ENCODE measurements around the gene RGP1.
A peak's percentile ranks its signal among the peaks of the same experiment; 100 is the strongest.

Gene RGP1

GRCh38 chr9:35723426-35723825 is 25.7 kb upstream of the RGP1 start:
- DNase-seq = no peak

GRCh38 chr9:35723908-35724307 is 25.2 kb upstream of the RGP1 start:
- no peak for DNase-seq

GRCh38 chr9:35725362-35725761 is 23.7 kb upstream of the RGP1 start:
- DNase-seq = no peak

DNA sequence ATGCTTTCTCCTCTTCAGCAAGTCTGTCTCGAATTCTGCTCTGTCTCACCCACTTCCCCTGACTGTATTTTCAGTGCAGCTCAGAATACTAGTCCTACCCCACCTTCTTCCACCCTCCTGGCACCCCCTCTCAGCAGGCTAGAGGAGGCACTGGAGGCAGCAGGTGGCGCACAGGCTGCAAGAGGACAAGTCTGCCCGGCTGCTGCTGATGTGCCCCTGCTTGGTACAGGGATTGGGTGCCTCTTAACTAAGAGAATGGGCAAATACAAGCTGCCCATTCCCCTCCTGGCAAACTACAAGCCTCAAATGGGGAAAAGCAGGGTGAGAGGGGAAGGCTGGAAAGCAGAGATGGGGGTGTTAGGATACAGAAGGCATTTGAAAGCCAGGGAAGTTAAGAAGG is 22.2 kb upstream of the RGP1 start:
- DNase-seq = no peak

DNA sequence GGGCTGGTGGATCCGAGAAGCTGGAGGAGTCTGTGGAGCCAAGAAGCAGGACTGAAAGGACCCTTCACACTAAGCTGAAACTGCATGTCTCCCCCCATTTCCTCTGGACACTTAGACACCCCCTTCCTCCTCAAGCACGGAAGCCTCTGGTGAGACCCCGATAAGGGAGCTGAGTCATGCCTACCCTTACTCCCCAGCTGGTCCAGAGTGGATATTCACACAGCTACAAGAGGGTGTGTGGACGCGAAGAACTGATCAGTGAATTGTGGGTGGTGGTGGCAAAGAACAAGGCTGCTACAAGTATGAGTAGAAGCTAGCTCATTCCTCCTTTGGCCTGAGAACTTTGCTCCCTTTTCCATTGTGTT is 21.4 kb upstream of the RGP1 start:
- no peak for DNase-seq

- DNase-seq = peak; percentile 11
Measured at GRCh38 chr9:35728041-35728971, 20.8 kb upstream of the RGP1 start.

- DNase-seq = no peak
Measured at GRCh38 chr9:35729101-35729500, 20.0 kb upstream of the RGP1 start.

GRCh38 chr9:35729700-35730485 is 19.2 kb upstream of the RGP1 start:
- DNase-seq = no peak

DNA sequence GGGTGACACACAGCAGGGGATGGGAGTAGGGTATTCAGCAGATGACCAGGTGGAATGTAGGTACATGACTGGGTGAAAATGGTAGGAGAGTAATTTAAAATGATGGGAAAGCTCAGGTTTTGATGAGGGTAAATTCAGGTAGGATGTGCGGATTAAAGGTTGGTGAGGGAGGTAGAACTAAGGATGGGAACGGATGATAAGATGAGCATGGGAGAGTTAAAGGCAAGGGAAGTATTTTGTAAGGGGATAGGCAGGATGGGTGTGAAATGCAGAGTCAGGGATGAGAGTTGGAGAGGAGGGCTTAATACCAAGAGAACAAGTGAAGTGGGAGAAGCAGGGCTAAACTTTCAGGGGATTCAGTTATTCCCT is 18.6 kb upstream of the RGP1 start:
- no peak for DNase-seq

- DNase-seq = no peak
Measured at GRCh38 chr9:35731415-35732184, 17.5 kb upstream of the RGP1 start.

DNA sequence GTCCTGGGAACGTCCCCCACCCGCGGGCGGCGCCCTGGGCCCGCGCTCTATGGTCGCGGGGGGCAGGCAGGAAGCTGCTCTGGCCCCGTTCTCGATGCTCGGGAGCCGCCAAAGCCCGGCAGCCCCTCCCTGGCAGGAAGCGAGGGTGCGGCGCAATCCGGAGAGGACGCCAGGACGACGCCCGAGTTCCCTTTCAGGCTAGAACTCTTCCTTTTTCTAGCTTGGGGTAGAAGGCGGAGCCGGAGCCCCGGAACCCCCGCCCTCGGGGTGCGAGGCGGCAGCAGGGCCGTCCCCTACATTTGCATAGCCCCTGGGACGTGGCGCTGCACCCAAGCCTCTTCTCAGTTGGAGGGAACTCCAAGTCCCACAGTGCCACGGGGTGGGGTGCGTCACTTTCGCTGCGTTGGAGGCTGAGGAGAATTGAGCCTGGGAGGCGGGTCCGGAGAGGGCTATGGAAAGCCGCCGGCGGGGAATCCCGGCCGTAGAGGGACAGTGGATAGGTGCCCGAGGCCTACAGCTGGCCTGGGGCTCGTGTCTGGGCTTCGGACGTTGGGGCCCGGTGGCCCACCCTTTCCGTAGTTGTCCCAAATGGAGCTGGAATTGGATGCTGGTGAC is 16.8 kb upstream of the RGP1 start, which contains the start of the genes CREB3 and TLN1:
CREB3 (plus strand) TSS at position 482 of the 615 bp plus-strand sequence; CDS start at position 589, 107 bp downstream.
TLN1 (minus strand) TSS at position 11 of the 615 bp plus-strand sequence. CDS start 6,501 bp downstream, outside the sequence.
- DNase-seq = peak; percentile 93

- DNase-seq = no peak
Measured at GRCh38 chr9:35732800-35733541, 16.1 kb upstream of the RGP1 start.

GRCh38 chr9:35734096-35734495 is 15.0 kb upstream of the RGP1 start:
- DNase-seq = no peak

GRCh38 chr9:35736201-35736633 is 12.9 kb upstream of the RGP1 start:
- DNase-seq = no peak

GRCh38 chr9:35737143-35737542 is 11.9 kb upstream of the RGP1 start:
- DNase-seq = no peak

DNA sequence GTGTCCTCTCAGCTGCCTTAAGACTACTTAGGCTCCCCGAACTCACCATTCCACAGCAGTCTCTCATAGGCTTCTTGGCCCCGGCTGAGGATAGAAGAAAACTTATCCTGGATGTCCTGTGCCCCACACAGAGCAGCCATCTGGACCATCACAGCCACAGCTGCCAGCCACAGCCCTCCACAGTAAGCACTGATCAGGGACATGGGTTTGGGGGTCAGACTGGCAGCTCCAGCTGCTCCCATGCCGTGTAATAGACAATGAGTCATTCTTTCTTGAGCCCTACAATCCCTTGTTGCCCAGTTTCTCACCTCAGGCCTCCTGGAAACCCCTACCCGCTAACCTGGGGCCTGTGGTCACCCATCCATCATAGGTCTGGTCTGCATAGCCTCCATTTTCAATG is 10.9 kb upstream of the RGP1 start:
- DNase-seq = no peak

GRCh38 chr9:35738924-35739323 is 10.2 kb upstream of the RGP1 start:
- no peak for DNase-seq

DNA sequence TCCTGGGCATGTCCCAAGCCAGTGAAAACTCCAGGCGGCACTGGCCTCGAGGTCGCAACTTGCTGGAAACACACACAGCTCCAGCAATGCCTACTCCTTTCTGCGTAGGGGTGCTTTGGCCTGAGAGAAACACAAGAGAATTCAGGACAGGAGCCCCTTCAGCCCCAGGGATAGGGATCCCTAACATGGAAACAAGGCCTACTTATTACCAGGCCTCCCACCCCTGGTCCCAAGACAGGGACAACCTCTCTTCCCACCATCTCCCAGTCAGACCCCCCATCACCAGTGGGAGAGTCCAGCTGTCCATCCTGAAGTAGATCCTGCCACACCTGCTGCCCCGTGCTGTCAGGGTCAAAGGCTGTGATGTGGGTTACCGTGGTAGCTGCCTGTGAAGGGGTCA is 8.8 kb upstream of the RGP1 start:
- DNase-seq = no peak

GRCh38 chr9:35741740-35742139 is 7.3 kb upstream of the RGP1 start:
- no peak for DNase-seq

DNA sequence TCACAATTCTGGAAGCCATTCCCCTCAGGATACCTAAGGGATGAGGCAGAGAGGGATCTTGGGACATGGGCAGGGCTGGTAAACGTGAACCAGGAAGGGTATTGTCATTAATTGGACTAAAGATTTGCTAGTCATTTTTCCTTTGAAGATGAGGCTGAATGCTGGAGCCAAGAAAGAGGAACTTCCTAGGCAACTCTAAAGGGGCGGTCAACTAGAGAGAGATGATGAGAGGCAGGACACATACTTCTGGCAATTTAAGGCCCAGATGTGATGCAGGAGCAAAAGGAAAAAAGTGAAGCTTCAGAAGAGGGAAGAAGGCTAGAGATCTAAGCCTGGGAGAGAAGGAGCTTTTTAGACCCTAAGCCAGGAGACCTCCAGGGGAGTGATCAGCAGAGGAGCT is 5.6 kb upstream of the RGP1 start:
- DNase-seq = no peak

DNA sequence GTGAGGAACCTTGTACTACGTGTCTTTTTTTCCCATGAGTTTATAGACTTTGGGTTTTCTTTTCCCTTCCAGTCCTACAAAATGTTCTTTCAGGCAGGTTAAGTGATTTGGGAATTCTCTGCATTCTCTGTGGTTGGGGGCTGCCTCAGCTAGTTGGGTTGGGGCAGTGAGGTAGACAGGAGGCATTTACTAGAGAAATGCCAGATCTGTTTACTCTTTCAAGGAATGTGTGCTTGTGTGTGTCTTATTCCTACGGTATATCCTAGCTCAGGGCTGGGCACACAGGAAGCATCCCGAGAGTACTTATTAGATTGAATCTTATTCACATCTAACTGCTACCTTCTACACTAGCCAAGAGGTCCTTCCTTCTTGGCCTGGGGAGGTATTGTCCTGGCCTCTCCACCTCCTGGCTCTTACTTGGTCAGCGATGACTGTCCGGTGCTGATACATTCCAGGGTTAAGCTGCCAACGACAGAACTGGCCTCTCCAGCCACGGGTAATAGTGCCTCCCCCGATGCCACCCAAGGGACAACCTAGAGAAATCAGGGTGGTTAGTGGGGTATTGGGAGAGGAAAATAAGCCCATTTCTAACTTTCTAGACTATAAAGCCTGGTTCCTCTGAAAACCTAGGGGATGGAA is 5.1 kb upstream of the RGP1 start:
- no peak for DNase-seq

Measured in SIG-M5 (cell line).